ENCODE measurements around the gene MTUS2. TPM values are rescaled to one million over a fixed set of nuclear protein-coding genes. Genes with fewer than 3 reads are reported as not detected.

Gene MTUS2
- total and polyA plus RNA-seq, 2 experiments from 2014 or later = 0.27 to 0.38 TPM

DNA sequence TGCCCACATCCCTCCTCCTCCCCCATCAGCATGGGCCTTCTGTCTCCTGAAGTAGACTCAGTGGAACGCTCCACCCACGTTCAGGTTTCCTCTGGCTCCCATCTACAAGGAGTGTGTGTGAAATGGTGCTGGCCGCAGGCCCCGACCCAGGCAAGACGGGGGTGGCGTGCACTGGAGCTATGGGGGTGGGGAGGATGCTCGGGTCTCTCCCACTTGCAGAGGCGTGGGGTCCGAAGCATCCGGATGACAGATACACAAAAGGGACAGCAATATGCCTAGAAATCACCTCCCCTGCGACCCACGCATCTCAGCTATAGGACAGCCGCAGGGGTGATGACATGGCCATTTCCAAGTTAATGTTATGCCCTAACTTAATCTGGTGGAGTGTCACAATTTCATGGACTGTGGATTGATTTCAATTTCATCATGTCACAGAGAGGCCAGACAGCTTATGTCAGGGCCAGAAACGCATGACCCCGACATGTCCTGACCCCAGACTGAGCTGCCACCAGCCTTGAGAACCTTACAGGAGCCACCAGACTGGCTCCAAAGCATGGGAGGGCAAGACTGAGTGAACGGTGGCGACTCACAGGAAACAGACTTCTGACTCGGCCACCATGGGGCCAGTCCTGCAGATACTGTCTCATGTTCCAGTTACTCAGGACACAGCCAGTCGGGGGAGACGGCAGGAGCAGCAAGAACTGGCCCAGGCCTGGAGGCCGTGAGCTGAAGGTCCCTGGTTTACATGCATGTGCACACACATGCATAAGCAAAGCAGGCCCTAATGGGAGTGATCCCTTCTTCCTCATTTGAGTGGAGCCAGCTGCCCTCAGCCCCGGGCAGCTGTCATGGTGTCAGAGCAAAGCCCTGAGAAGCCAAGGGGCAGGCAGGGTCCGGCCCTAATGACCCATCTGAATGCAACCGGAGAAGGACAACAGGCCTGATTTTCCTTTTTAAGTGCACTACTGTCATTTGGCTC is 693.2 kb downstream of the MTUS2 start (continued):
- no peak for TF ChIP-seq NANOG (IDR thresholded peaks at IDR 0.05; ENCODE audit: borderline replicate concordance)

DNA sequence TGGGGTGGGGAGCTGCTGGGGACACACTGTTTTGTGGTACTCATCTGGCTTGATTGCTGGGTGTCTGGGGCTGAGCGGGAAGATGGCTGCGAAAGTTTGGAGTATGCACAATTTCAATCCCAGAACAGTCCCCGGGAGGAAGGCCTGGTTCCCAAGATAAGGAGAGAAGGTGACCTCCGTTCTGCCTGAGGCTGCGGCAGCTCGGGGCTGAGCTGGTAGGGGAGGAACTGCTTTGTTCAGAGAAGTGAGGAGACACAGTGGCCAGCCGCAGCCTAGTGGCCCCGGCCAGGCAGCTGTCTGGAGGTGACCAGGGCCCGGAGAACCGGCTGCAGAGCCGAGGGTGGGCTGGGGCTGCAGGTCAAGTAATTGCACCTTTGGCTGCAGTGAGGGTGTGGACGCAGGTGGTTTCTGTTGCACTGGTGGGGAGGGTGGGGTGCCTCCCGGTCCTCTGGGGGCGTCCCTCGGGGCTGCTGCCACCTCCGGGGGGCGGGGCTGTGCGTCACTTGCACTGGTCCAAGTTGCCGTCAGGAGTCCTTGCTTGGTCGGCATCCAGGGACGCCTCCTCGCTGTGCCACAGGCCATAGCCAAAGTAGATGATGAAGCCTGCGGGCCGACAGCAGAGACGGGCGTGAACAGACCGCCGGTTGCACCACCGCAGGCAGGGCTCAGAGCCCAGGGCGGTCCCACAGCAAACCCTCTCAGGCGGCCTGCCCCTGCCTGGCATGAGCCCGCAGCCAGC is 694.0 kb downstream of the MTUS2 start:
- Histone ChIP-seq H3K4me1 (ENCODE audit: insufficient read depth) (no peaks in the 10 kb centered on the region), H3F3A (replicated peaks; ENCODE audit: low read depth) (no peaks in the 10 kb centered on the region; the same call in 1 of the 2 replicates), H3K4me3 (no peak overlapping the region), H2AFZ (no peak overlapping the region), H3K36me3 (ENCODE audit: insufficient read depth) (peaks cover 23% of the 10 kb centered on the region), H3K27me3 (ENCODE audit: insufficient read depth) (no peaks in the 10 kb centered on the region), H3K27ac (ENCODE audit: low read depth) (no peak overlapping the region), H4K20me1 (replicated peaks; ENCODE audit: insufficient read depth) (peaks cover 31% of the 10 kb centered on the region; the same call in 1 of the 2 replicates), H3K9me2 (ENCODE audit: insufficient read depth) (no peaks in the 10 kb centered on the region), H3K79me2 (replicated peaks; ENCODE audit: insufficient read depth) (no peaks in the 10 kb centered on the region), H3K4me2 (no peak overlapping the region)
- ATAC-seq (no peak), DNase-seq (ENCODE audit: low spot score) (no peak)
- TF ChIP-seq POLR2AphosphoS5 (IDR thresholded peaks at IDR 0.05; ENCODE audit: low read depth) (no peak), EZH2 (IDR thresholded peaks at IDR 0.05; ENCODE audit: low read depth, unreplicated experiment) (no peak), JUNB (IDR thresholded peaks at IDR 0.05; ENCODE audit: unreplicated experiment) (no peak)
- TF ChIP-seq, protein P1, sequence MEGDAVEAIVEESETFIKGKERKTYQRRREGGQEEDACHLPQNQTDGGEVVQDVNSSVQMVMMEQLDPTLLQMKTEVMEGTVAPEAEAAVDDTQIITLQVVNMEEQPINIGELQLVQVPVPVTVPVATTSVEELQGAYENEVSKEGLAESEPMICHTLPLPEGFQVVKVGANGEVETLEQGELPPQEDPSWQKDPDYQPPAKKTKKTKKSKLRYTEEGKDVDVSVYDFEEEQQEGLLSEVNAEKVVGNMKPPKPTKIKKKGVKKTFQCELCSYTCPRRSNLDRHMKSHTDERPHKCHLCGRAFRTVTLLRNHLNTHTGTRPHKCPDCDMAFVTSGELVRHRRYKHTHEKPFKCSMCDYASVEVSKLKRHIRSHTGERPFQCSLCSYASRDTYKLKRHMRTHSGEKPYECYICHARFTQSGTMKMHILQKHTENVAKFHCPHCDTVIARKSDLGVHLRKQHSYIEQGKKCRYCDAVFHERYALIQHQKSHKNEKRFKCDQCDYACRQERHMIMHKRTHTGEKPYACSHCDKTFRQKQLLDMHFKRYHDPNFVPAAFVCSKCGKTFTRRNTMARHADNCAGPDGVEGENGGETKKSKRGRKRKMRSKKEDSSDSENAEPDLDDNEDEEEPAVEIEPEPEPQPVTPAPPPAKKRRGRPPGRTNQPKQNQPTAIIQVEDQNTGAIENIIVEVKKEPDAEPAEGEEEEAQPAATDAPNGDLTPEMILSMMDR (conservative IDR thresholded peaks at IDR 0.05; ENCODE audit: low read depth in 2 of 2) = no peak
- TF ChIP-seq, protein P2, sequence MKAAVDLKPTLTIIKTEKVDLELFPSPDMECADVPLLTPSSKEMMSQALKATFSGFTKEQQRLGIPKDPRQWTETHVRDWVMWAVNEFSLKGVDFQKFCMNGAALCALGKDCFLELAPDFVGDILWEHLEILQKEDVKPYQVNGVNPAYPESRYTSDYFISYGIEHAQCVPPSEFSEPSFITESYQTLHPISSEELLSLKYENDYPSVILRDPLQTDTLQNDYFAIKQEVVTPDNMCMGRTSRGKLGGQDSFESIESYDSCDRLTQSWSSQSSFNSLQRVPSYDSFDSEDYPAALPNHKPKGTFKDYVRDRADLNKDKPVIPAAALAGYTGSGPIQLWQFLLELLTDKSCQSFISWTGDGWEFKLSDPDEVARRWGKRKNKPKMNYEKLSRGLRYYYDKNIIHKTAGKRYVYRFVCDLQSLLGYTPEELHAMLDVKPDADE (IDR thresholded peaks at IDR 0.05) = no peak
- TF ChIP-seq, protein P3, sequence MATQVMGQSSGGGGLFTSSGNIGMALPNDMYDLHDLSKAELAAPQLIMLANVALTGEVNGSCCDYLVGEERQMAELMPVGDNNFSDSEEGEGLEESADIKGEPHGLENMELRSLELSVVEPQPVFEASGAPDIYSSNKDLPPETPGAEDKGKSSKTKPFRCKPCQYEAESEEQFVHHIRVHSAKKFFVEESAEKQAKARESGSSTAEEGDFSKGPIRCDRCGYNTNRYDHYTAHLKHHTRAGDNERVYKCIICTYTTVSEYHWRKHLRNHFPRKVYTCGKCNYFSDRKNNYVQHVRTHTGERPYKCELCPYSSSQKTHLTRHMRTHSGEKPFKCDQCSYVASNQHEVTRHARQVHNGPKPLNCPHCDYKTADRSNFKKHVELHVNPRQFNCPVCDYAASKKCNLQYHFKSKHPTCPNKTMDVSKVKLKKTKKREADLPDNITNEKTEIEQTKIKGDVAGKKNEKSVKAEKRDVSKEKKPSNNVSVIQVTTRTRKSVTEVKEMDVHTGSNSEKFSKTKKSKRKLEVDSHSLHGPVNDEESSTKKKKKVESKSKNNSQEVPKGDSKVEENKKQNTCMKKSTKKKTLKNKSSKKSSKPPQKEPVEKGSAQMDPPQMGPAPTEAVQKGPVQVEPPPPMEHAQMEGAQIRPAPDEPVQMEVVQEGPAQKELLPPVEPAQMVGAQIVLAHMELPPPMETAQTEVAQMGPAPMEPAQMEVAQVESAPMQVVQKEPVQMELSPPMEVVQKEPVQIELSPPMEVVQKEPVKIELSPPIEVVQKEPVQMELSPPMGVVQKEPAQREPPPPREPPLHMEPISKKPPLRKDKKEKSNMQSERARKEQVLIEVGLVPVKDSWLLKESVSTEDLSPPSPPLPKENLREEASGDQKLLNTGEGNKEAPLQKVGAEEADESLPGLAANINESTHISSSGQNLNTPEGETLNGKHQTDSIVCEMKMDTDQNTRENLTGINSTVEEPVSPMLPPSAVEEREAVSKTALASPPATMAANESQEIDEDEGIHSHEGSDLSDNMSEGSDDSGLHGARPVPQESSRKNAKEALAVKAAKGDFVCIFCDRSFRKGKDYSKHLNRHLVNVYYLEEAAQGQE (IDR thresholded peaks at IDR 0.05; ENCODE audit: unreplicated experiment) = no peak
- H3K27ac Mint-ChIP-seq = no peak overlapping the region
- no peaks in the 10 kb centered on the region for H3K4me1 Mint-ChIP-seq
- peaks cover 79% of the 10 kb centered on the region for H3K36me3 Mint-ChIP-seq (ENCODE audit: low read depth)
- no peak overlapping the region for H3K4me3 Mint-ChIP-seq
- peaks cover 20% of the 10 kb centered on the region for H3K27me3 Mint-ChIP-seq (ENCODE audit: insufficient read depth, low read depth, poor library complexity)
- H3K9me3 Mint-ChIP-seq = no peaks in the 10 kb centered on the region
